Adrenal gland (tissue), 19 donors: ENCODE data around the gene PLAA. TPM values are rescaled to one million over a fixed set of nuclear protein-coding genes. Genes with fewer than 3 reads are reported as not detected.

ENCODE experiments used
- DNase-seq, 7 donors: peaks; one replicate each; pipeline ENCODE4 v3.0.0-alpha.2; 2019 to 2020
- H3K27ac ChIP-seq, 5 donors: fragments of 200-600 bp; sonication (generic) in 4 of 5; 1 replicate in 3 of 5; 2 replicates in 2 of 5; pipeline versions ENCODE4 v1.5.1 to v1.8.0; 2016 to 2020; ENCODE audit warnings: mild to moderate bottlenecking in 1 of 5
- H3K27me3 ChIP-seq: fragments of 200-600 bp; 2 replicates; pipeline ENCODE4 v1.8.0; 2021
- H3K36me3 ChIP-seq, 2 donors: fragments of 200-600 bp; replicated peaks in 1 of 2; 1 replicate in 1 of 2; 2 replicates in 1 of 2; pipeline versions ENCODE4 v1.5.1 to v1.8.0; 2018 to 2022
- H3K4me1 ChIP-seq, 2 donors: fragments of 200-600 bp; replicated peaks in 1 of 2; 1 replicate in 1 of 2; 2 replicates in 1 of 2; pipeline versions ENCODE4 v1.5.1 to v1.8.0; 2018 to 2021
- H3K4me3 ChIP-seq, 4 donors: fragments of 200-600 bp; sonication (generic) in 3 of 4; one replicate each; pipeline ENCODE4 v1.5.1; 2016 to 2018
- H3K9me3 ChIP-seq, 3 donors: fragments of 200-600 bp; sonication (generic) in 1 of 3; replicated peaks in 1 of 3; 1 replicate in 2 of 3; 2 replicates in 1 of 3; pipeline versions ENCODE4 v1.5.1 to v1.8.0; 2016 to 2021
- POLR2A ChIP-seq, 2 donors: fragments of 450-650 bp; IDR thresholded peaks; one replicate each; pipeline ENCODE4 v1.6.1; 2017; ENCODE audit warnings: antibody characterized with exemption in 2 of 2, mild to moderate bottlenecking in 2 of 2, moderate library complexity in 1 of 2
- WGBS, 4 donors: extraction: QIAGEN DNeasy Blood & Tissue Kit in 2 of 4; methylation state at CpG; one replicate each; pipeline versions ENCODE4 v1.1.5 to v1.1.7; 2013 to 2017; 5-methylcytosine and 5-hydroxymethylcytosine counted together
- intact Hi-C, 2 donors: fragments of 100-400 bp; cut with DNase I; formaldehyde crosslinking; loops; one replicate each; pipeline versions ENCODE4 v1.14.1 to v1.15.0; 2022 to 2023
- long read RNA-seq, 10 donors: library from polyadenylated mRNA in 3 of 10; unstranded in 2 of 10; stranded (forward) in 1 of 10; transcript quantifications; one replicate each; pipeline ENCODE4 v2.0.0 and lab custom pipeline, GENCODE V29; 2021 to 2026
- polyA plus RNA-seq, 3 donors: library from polyadenylated mRNA; stranded (reverse); fragments of 200-250 nt in 2 of 3; fragments of 350-450 nt in 1 of 3; fragmentation: Illumina TruSeq in 1 of 3; extraction: RNeasy Lipid Tissue Mini Kit (QIAGEN cat#74804) in 1 of 3; gene quantifications; one replicate each; pipeline ENCODE4 v1.2.3, GENCODE V29; 2013 to 2014
- total RNA-seq, 9 donors: library from RNA; depleted of rRNA in 4 of 9; stranded (reverse); fragments of >200 nt in 4 of 9; fragments of 120-200 nt in 1 of 9; fragmentation: NEBNext Ultra II Directional in 1 of 9; extraction: Animal tissue kit (Norgen Biotek cat#: 25700) in 1 of 9; gene quantifications; one replicate each; pipeline versions ENCODE4 v1.1.0 to v1.2.4, GENCODE V29; 2013 to 2023
- TF ChIP-seq, protein P1 (sequence below), 6 experiments: fragments of 450-650 bp in 4 of 6; fragments of 200-600 bp in 2 of 6; sonication (generic) in 1 of 6; IDR thresholded peaks; 1 replicate in 5 of 6; 2 replicates in 1 of 6; pipeline versions ENCODE4 v1.5.1 to v1.8.0; 2016 to 2021; ENCODE audit warnings: antibody characterized with exemption in 6 of 6, mild to moderate bottlenecking in 2 of 6, moderate library complexity in 1 of 6
- donor health status: healthy with polysubstance abuse.
- donor health status: Bipolar disorder and iron deficiency.
- donor health status: DM: yes; HTN: yes; CAD: no.
- donor health status: DM: no; HTN: no; CAD: no.
- donor health status: DM: no; HTN: no; CAD: no.
- donor health status: DM: yes; HTN: yes; CAD: no.

The PLAA gene
- 10 to 100 TPM; 30.9 to 89.8 (median 39.1) TPM for total RNA-seq
- 10 to 100 TPM; 12.8 to 62.2 (median 13.6) TPM for polyA plus RNA-seq
- long read RNA-seq, donor 1, full-length matches to known transcripts = 12 of 12 reads
- long read RNA-seq, donor 1, partial matches to known transcripts = 0 of 12 reads
- long read RNA-seq, donor 1, other reads (novel, unspliced or antisense) = 0 of 12 reads
- long read RNA-seq, donor 2, full-length matches to known transcripts = 6 of 34 reads
- long read RNA-seq, donor 2, partial matches to known transcripts = 22 of 34 reads
- long read RNA-seq, donor 2, other reads (novel, unspliced or antisense) = 6 of 34 reads
- long read RNA-seq, donor 3, full-length matches to known transcripts = 6 of 16 reads
- long read RNA-seq, donor 3, partial matches to known transcripts = 5 of 16 reads
- long read RNA-seq, donor 3, other reads (novel, unspliced or antisense) = 5 of 16 reads
- long read RNA-seq, donor 4, full-length matches to known transcripts = 30 of 34 reads
- long read RNA-seq, donor 4, partial matches to known transcripts = 2 of 34 reads
- long read RNA-seq, donor 4, other reads (novel, unspliced or antisense) = 2 of 34 reads
- long read RNA-seq, donor 5, full-length matches to known transcripts = 83 of 95 reads
- long read RNA-seq, donor 5, partial matches to known transcripts = 2 of 95 reads
- long read RNA-seq, donor 5, other reads (novel, unspliced or antisense) = 10 of 95 reads
- long read RNA-seq, donor 6, full-length matches to known transcripts = 17 of 20 reads
- long read RNA-seq, donor 6, partial matches to known transcripts = 2 of 20 reads
- long read RNA-seq, donor 6, other reads (novel, unspliced or antisense) = 1 of 20 reads
- long read RNA-seq, donor 7, full-length matches to known transcripts = 3 of 3 reads
- long read RNA-seq, donor 7, partial matches to known transcripts = 0 of 3 reads
- long read RNA-seq, donor 7, other reads (novel, unspliced or antisense) = 0 of 3 reads
- long read RNA-seq, donor 8, full-length matches to known transcripts = 9 of 39 reads
- long read RNA-seq, donor 8, partial matches to known transcripts = 23 of 39 reads
- long read RNA-seq, donor 8, other reads (novel, unspliced or antisense) = 7 of 39 reads
- long read RNA-seq, donor 9, full-length matches to known transcripts = 2 of 2 reads
- long read RNA-seq, donor 9, partial matches to known transcripts = 0 of 2 reads
- long read RNA-seq, donor 9, other reads (novel, unspliced or antisense) = 0 of 2 reads
- long read RNA-seq, donor 10, full-length matches to known transcripts = 4 of 4 reads
- long read RNA-seq, donor 10, partial matches to known transcripts = 0 of 4 reads
- long read RNA-seq, donor 10, other reads (novel, unspliced or antisense) = 0 of 4 reads

- peak; percentile 71 to 81 for TF ChIP-seq POLR2A (IDR thresholded peaks at IDR 0.05)
- TF ChIP-seq, protein P1, sequence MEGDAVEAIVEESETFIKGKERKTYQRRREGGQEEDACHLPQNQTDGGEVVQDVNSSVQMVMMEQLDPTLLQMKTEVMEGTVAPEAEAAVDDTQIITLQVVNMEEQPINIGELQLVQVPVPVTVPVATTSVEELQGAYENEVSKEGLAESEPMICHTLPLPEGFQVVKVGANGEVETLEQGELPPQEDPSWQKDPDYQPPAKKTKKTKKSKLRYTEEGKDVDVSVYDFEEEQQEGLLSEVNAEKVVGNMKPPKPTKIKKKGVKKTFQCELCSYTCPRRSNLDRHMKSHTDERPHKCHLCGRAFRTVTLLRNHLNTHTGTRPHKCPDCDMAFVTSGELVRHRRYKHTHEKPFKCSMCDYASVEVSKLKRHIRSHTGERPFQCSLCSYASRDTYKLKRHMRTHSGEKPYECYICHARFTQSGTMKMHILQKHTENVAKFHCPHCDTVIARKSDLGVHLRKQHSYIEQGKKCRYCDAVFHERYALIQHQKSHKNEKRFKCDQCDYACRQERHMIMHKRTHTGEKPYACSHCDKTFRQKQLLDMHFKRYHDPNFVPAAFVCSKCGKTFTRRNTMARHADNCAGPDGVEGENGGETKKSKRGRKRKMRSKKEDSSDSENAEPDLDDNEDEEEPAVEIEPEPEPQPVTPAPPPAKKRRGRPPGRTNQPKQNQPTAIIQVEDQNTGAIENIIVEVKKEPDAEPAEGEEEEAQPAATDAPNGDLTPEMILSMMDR (IDR thresholded peaks at IDR 0.05) = peak in 4 of 6 experiments; percentile 12 to 40 (median 25)
- intact Hi-C loops = loop anchor here in 1 of 2 donors (10.0 kb wide), 1 partner anchor 52 kb away; the partner anchor contains the start of gene CAAP1
- H3K9me3 ChIP-seq = no peaks in the 10 kb centered on the region
- no peaks in the 10 kb centered on the region for H3K36me3 ChIP-seq
- H3K4me1 ChIP-seq = peaks cover 28 to 32% of the 10 kb centered on the region in 2 donors
- WGBS, 4 donors = 0 to 1% (median 0%) methylated on average over 19 to 76 of the region's 76 CpGs
- peak within 1 kb of the TSS; percentile 94 to 99 (median 98) for H3K27ac ChIP-seq
- peak within 1 kb of the TSS; percentile 54 to 88 (median 72) for H3K4me3 ChIP-seq
- DNase-seq = peak; percentile 90 to 96 (median 93)
- no peaks in the 10 kb centered on the region for H3K27me3 ChIP-seq
These were observed at the start of gene PLAA for GRCh38 chr9:26946753-26947727. Gene PLAA, minus strand, starts transcription at chr9:26947242. Its CDS starts 197 bp downstream, at chr9:26947045.

DNA sequence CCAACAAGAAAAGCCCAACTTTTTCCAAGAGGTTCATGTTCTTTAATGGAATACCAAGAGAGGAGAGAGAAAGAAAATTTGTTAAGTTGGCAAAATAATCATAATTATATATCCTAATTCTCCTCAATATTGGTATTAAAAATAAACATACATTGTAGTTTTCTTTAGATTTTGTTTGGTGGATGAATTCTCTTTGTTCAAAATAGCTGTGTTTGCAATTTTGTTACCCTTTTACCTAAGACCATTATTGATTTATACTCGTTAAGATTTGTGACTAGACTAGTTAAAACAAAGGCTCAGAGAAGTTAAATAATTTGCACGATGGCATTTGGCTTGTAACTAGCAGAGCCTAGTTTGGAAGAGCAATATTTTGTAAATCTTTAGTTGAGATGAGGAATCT lies 48.8 kb upstream of the PLAA start:
- 87 to 92% (median 90%) methylated on average over 2 of the region's 2 CpGs for WGBS, 4 donors
- intact Hi-C loops = no loop called here
- Histone ChIP-seq H3K27ac (no peak overlapping the region), H3K4me1 (no peaks in the 10 kb centered on the region), H3K9me3 (no peaks in the 10 kb centered on the region), H3K36me3 (no peaks in the 10 kb centered on the region), H3K27me3 (no peaks in the 10 kb centered on the region), H3K4me3 (no peak overlapping the region)
- TF ChIP-seq, protein P1 (IDR thresholded peaks at IDR 0.05) = no peak
- TF ChIP-seq POLR2A (IDR thresholded peaks at IDR 0.05) = no peak
- DNase-seq = no peak

DNA sequence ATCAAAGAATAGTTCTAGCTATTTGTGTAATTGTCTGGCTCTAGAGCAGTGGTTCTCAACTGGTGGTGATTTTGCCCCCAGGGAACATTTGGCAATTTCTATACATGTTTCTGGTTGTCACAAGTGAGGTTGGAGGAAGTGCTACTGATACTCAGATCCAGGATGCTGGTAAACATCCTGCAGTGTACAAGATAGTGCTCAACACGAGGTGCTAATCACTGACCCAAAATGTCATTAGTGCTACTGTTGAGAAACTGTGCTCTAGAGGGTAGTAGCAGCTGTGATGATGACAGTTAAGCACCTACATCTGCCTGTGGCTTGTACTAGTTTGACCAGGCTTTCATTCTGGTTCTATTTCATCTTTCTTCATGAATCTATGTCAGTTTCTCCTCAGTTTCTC lies 36.3 kb upstream of the PLAA start:
- intact Hi-C loops = no loop called here
- Histone ChIP-seq H3K27me3 (no peaks in the 10 kb centered on the region), H3K36me3 (peaks cover 0 to 18% of the 10 kb centered on the region in 2 donors), H3K27ac (no peak overlapping the region), H3K9me3 (no peaks in the 10 kb centered on the region), H3K4me3 (no peak overlapping the region), H3K4me1 (no peaks in the 10 kb centered on the region)
- no peak for TF ChIP-seq POLR2A (IDR thresholded peaks at IDR 0.05)
- TF ChIP-seq, protein P1 (IDR thresholded peaks at IDR 0.05) = no peak
- WGBS, 4 donors = 50 to 86% (median 79%) methylated on average over 1 of the region's 1 CpG
- DNase-seq = no peak
